Right lobe of liver (tissue), 6 donors: ENCODE data around the gene BMS1. TPM values are rescaled to one million over a fixed set of nuclear protein-coding genes. Genes with fewer than 3 reads are reported as not detected.
"Not testable (repeated sequence)": the region's sequence is repeated elsewhere in the genome, so short reads cannot be mapped to it uniquely, and the experiment has no call there.

Source experiments
- ATAC-seq, 4 donors: fragments of 200-7000 bp; cut with Tn5 transposase; one replicate each; pipeline ENCODE4 v1.9.1; 2020; ENCODE audit warnings: mild to moderate bottlenecking in 4 of 4, moderate library complexity in 4 of 4
- DNase-seq, 3 donors: peaks; one replicate each; pipeline ENCODE4 v3.0.0-alpha.2; 2020
- H3K27ac ChIP-seq, 3 donors: fragments of 200-600 bp; one replicate each; pipeline ENCODE4 v1.8.0; 2022
- H3K27me3 ChIP-seq, 2 donors: fragments of 200-600 bp; one replicate each; pipeline ENCODE4 v1.8.0; 2022
- H3K36me3 ChIP-seq, 4 donors: fragments of 200-600 bp; sonication (generic) in 1 of 4; one replicate each; pipeline versions ENCODE4 v1.5.1 to v1.8.0; 2017 to 2022; ENCODE audit warnings: control low read depth in 1 of 4
- H3K4me1 ChIP-seq, 4 donors: fragments of 200-600 bp; sonication (generic) in 1 of 4; one replicate each; pipeline versions ENCODE4 v1.5.1 to v1.8.0; 2017 to 2022; ENCODE audit warnings: control low read depth in 1 of 4
- H3K4me3 ChIP-seq, 3 donors: fragments of 200-600 bp; one replicate each; pipeline ENCODE4 v1.8.0; 2022
- H3K9me3 ChIP-seq, 4 donors: fragments of 200-600 bp; sonication (generic) in 1 of 4; one replicate each; pipeline versions ENCODE4 v1.5.1 to v1.8.0; 2017 to 2022; ENCODE audit warnings: control low read depth in 1 of 4
- CTCF ChIP-seq, 4 donors: fragments of 200-600 bp in 3 of 4; fragments of 450-650 bp in 1 of 4; IDR thresholded peaks; one replicate each; pipeline versions ENCODE4 v1.5.1 to v1.8.0; 2016 to 2022; ENCODE audit warnings: antibody characterized with exemption in 4 of 4, mild to moderate bottlenecking in 2 of 4
- POLR2A ChIP-seq: fragments of 450-650 bp; IDR thresholded peaks from one replicate; pipeline ENCODE4 v1.6.1; 2017; ENCODE audit warnings: antibody characterized with exemption, mild to moderate bottlenecking
- WGBS: methylation state at CpG from one replicate; pipeline ENCODE4 v1.1.6; 2018; ENCODE audit warnings: low coverage, low lambda C conversion rate; ENCODE audit not compliant: insufficient coverage; ENCODE audit errors: missing lambda C conversion rate; 5-methylcytosine and 5-hydroxymethylcytosine counted together
- intact Hi-C, 2 donors: fragments of 100-400 bp; cut with DNase I; formaldehyde crosslinking; loops; one replicate each; pipeline versions ENCODE4 v1.11.2 to v1.14.1; 2022
- total RNA-seq, 6 experiments: library from RNA; depleted of rRNA in 2 of 6; stranded (reverse); fragments of >200 nt in 2 of 6; fragmentation: NEBNext Ultra II Directional in 3 of 6; extraction: Animal tissue kit (Norgen Biotek cat#: 25700) in 3 of 6; gene quantifications; one replicate each; pipeline versions ENCODE4 v1.1.0 to v1.2.4, GENCODE V29; 2016 to 2023
- donor health status: DM: no; HTN: yes; CAD: no.
- donor health status: DM: no; HTN: no; CAD: no.
- donor health status: DM: no; HTN: no; CAD: no.
- donor health status: DM: no; HTN: yes; CAD: no.
- donor health status: DM: no; HTN: yes; CAD: no.

The BMS1 gene
- total RNA-seq, 6 experiments from 2014 or later: 4.1 to 8.3 (median 5.8) TPM

GRCh38 chr10:42812028-42812427, 29.4 kb downstream of the BMS1 start:
- ATAC-seq: no peak
- Histone ChIP-seq H3K36me3 (peaks cover 0 to 9% (median 5%) of the 10 kb centered on the region in 4 donors), H3K4me1 (no peaks in the 10 kb centered on the region), H3K9me3 (no peaks in the 10 kb centered on the region), H3K27me3 (no peaks in the 10 kb centered on the region), H3K4me3 (no peak overlapping the region), H3K27ac (no peak overlapping the region)
- intact Hi-C loops: no loop called here
- TF ChIP-seq POLR2A (no peak), CTCF (IDR thresholded peaks at IDR 0.05) (no peak)
- 98% methylated on average over 4 of the region's 4 CpGs for WGBS
- DNase-seq: no peak

GRCh38 chr10:42813989-42814687, 31.5 kb downstream of the BMS1 start:
- DNase-seq, H3K27ac ChIP-seq, ATAC-seq, H3K4me3 ChIP-seq, intact Hi-C loops, H3K27me3 ChIP-seq, H3K4me1 ChIP-seq, H3K9me3 ChIP-seq: not testable (repeated sequence)
- peaks cover 0 to 12% (median 2%) of the 10 kb centered on the region in 4 donors for H3K36me3 ChIP-seq
- WGBS: 94% methylated on average over 5 of the region's 5 CpGs

- WGBS: 89% methylated on average over 3 of the region's 5 CpGs
- DNase-seq, ATAC-seq, intact Hi-C loops, H3K9me3 ChIP-seq, H3K4me3 ChIP-seq, H3K27me3 ChIP-seq, H3K4me1 ChIP-seq, H3K27ac ChIP-seq: not testable (repeated sequence)
- H3K36me3 ChIP-seq: peaks cover 0 to 22% (median 4%) of the 10 kb centered on the region in 4 donors
These were observed 33.7 kb downstream of the BMS1 start for GRCh38 chr10:42816334-42816733.

- H3K4me1 ChIP-seq: no peaks in the 10 kb centered on the region
- intact Hi-C loops: no loop called here
- WGBS: 100% methylated on average over 1 of the region's 2 CpGs
- H3K27ac ChIP-seq: no peak overlapping the region
- H3K36me3 ChIP-seq: peaks cover 0 to 26% (median 6%) of the 10 kb centered on the region in 4 donors
- TF ChIP-seq CTCF (IDR thresholded peaks at IDR 0.05) (no peak), POLR2A (no peak)
- H3K4me3 ChIP-seq: no peak overlapping the region
- DNase-seq (no peak), ATAC-seq (no peak)
- no peaks in the 10 kb centered on the region for H3K9me3 ChIP-seq
- H3K27me3 ChIP-seq: no peaks in the 10 kb centered on the region
These were observed 34.3 kb downstream of the BMS1 start for GRCh38 chr10:42816912-42817311.

GRCh38 chr10:42817417-42817816, 34.8 kb downstream of the BMS1 start:
- peaks cover 0 to 30% (median 9%) of the 10 kb centered on the region in 4 donors for H3K36me3 ChIP-seq
- intact Hi-C loops, ATAC-seq, H3K27ac ChIP-seq, H3K4me3 ChIP-seq, DNase-seq, H3K4me1 ChIP-seq, H3K27me3 ChIP-seq, H3K9me3 ChIP-seq: not testable (repeated sequence)
- WGBS: 82% methylated on average over 3 of the region's 3 CpGs

- H3K36me3 ChIP-seq: peaks cover 0 to 42% (median 23%) of the 10 kb centered on the region in 4 donors
- DNase-seq, H3K4me1 ChIP-seq, intact Hi-C loops, ATAC-seq, H3K4me3 ChIP-seq, H3K9me3 ChIP-seq, H3K27me3 ChIP-seq, H3K27ac ChIP-seq: not testable (repeated sequence)
- 83% methylated on average over 4 of the region's 6 CpGs for WGBS
These were observed 44.2 kb downstream of the BMS1 start for GRCh38 chr10:42826759-42827158.
